Pancreas (tissue), 10 donors: Measurements from ENCODE around the gene SGPP1. TPM values are rescaled to one million over a fixed set of nuclear protein-coding genes. Genes with fewer than 3 reads are reported as not detected.

ENCODE experiments used
- ATAC-seq, 4 donors: fragments of 200-7000 bp; cut with Tn5 transposase; one replicate each; pipeline versions ENCODE4 v1.8.0 to v1.9.1; 2020; ENCODE audit warnings: mild to moderate bottlenecking in 4 of 4, moderate library complexity in 4 of 4
- DNase-seq, 6 donors: peaks; one replicate each; pipeline ENCODE4 v3.0.0-alpha.2; 2020
- FAIRE-seq: peaks from 2 replicates; lab custom pipeline; 2012; peaks lifted over from hg19 to GRCh38; lab: Jason Lieb, UNC
- H3K27ac ChIP-seq, 4 donors: fragments of 200-600 bp; sonication (generic); 1 replicate in 3 of 4; 2 replicates in 1 of 4; pipeline versions ENCODE4 v1.5.0 to v1.8.0; 2020
- H3K27me3 ChIP-seq, 4 donors: fragments of 200-600 bp; one replicate each; pipeline ENCODE4 v1.8.0; 2021
- H3K36me3 ChIP-seq, 3 donors: fragments of 200-600 bp; sonication (generic) in 1 of 3; one replicate each; pipeline versions ENCODE4 v1.5.0 to v1.8.0; 2020 to 2021
- H3K4me1 ChIP-seq, 3 donors: fragments of 200-600 bp; one replicate each; pipeline ENCODE4 v1.8.0; 2021
- H3K4me3 ChIP-seq, 4 donors: fragments of 200-600 bp; sonication (generic) in 2 of 4; one replicate each; pipeline versions ENCODE4 v1.5.0 to v1.8.0; 2020 to 2021
- H3K9me3 ChIP-seq, 4 donors: fragments of 200-600 bp; one replicate each; pipeline ENCODE4 v1.8.0; 2021
- WGBS, 2 donors: extraction: QIAGEN DNeasy Blood & Tissue Kit; methylation state at CpG; one replicate each; pipeline ENCODE4 v1.1.7; 2013; 5-methylcytosine and 5-hydroxymethylcytosine counted together
- intact Hi-C, 3 donors: fragments of 100-400 bp; cut with DNase I; formaldehyde crosslinking; loops; one replicate each; pipeline versions ENCODE4 v1.11.1 to v1.14.2; 2022
- polyA plus RNA-seq, 2 donors: library from polyadenylated mRNA; stranded (reverse); fragments of 200-250 nt; gene quantifications; one replicate each; pipeline ENCODE4 v1.2.3, GENCODE V29; 2013
- total RNA-seq, 6 donors: library from RNA; stranded (reverse); fragmentation: NEBNext Ultra II Directional in 4 of 6; extraction: Animal tissue kit (Norgen Biotek cat#: 25700) in 4 of 6; gene quantifications; one replicate each; pipeline versions ENCODE4 v1.2.1 to v1.2.4, GENCODE V29; 2021 to 2023
- TF ChIP-seq, protein P1 (sequence below), 4 donors: fragments of 200-600 bp; sonication (generic) in 3 of 4; IDR thresholded peaks; one replicate each; pipeline versions ENCODE4 v1.5.0 to v1.8.0; 2021; ENCODE audit warnings: antibody characterized with exemption in 4 of 4
- donor health status: healthy with polysubstance abuse.
- donor health status: DM: no; HTN: no; CAD: no; lungs with moderate emphysema.
- donor health status: DM: no; HTN: no; CAD: no.
- donor health status: control.
- donor health status: control.
- donor health status: Bipolar disorder and iron deficiency.
- donor health status: DM: yes; HTN: yes; CAD: no.
- donor health status: DM: no; HTN: no; CAD: no.
- donor health status: DM: no; HTN: no; CAD: no.
- donor health status: DM: yes; HTN: yes; CAD: no.

The SGPP1 gene
- total and polyA plus RNA-seq, 8 donors: 5.7 to 14.3 (median 10.9) TPM

GRCh38 chr14:63766611-63767010 is 38.7 kb upstream of the SGPP1 start:
- intact Hi-C loops: no loop called here
- Histone ChIP-seq H3K27ac (no peak overlapping the region), H3K27me3 (no peaks in the 10 kb centered on the region), H3K4me1 (no peaks in the 10 kb centered on the region), H3K36me3 (no peaks in the 10 kb centered on the region), H3K4me3 (no peak overlapping the region), H3K9me3 (no peaks in the 10 kb centered on the region)
- FAIRE-seq (no peak), DNase-seq (no peak), ATAC-seq (no peak)
- TF ChIP-seq, protein P1, sequence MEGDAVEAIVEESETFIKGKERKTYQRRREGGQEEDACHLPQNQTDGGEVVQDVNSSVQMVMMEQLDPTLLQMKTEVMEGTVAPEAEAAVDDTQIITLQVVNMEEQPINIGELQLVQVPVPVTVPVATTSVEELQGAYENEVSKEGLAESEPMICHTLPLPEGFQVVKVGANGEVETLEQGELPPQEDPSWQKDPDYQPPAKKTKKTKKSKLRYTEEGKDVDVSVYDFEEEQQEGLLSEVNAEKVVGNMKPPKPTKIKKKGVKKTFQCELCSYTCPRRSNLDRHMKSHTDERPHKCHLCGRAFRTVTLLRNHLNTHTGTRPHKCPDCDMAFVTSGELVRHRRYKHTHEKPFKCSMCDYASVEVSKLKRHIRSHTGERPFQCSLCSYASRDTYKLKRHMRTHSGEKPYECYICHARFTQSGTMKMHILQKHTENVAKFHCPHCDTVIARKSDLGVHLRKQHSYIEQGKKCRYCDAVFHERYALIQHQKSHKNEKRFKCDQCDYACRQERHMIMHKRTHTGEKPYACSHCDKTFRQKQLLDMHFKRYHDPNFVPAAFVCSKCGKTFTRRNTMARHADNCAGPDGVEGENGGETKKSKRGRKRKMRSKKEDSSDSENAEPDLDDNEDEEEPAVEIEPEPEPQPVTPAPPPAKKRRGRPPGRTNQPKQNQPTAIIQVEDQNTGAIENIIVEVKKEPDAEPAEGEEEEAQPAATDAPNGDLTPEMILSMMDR (IDR thresholded peaks at IDR 0.05): no peak
- WGBS, 2 donors: 53 to 60% methylated on average over 3 of the region's 3 CpGs

- Histone ChIP-seq H3K4me1 (no peaks in the 10 kb centered on the region), H3K9me3 (no peaks in the 10 kb centered on the region), H3K4me3 (no peak overlapping the region), H3K27me3 (no peaks in the 10 kb centered on the region), H3K36me3 (no peaks in the 10 kb centered on the region), H3K27ac (no peak overlapping the region)
- no peak for ATAC-seq
- TF ChIP-seq, protein P1 (IDR thresholded peaks at IDR 0.05): no peak
- intact Hi-C loops: no loop called here
- no peak for FAIRE-seq
- DNase-seq: no peak
- 89 to 97% methylated on average over 6 of the region's 6 CpGs for WGBS, 2 donors
These were observed 36.8 kb upstream of the SGPP1 start for GRCh38 chr14:63764620-63765139.

- Histone ChIP-seq H3K4me3 (no peak overlapping the region), H3K36me3 (no peaks in the 10 kb centered on the region), H3K4me1 (no peaks in the 10 kb centered on the region), H3K27ac (no peak overlapping the region), H3K9me3 (no peaks in the 10 kb centered on the region), H3K27me3 (no peaks in the 10 kb centered on the region)
- 74 to 82% methylated on average over 5 of the region's 5 CpGs for WGBS, 2 donors
- FAIRE-seq: no peak
- no peak for ATAC-seq
- DNase-seq: no peak
- intact Hi-C loops: no loop called here
- TF ChIP-seq, protein P1 (IDR thresholded peaks at IDR 0.05): no peak
These were observed 36.2 kb upstream of the SGPP1 start for GRCh38 chr14:63764103-63764502.

GRCh38 chr14:63761351-63762117 is 33.7 kb upstream of the SGPP1 start:
- intact Hi-C loops: no loop called here
- WGBS, 2 donors: 82 to 84% methylated on average over 26 of the region's 26 CpGs
- H3K4me3 ChIP-seq: no peak overlapping the region
- no peaks in the 10 kb centered on the region for H3K36me3 ChIP-seq
- no peak for ATAC-seq
- TF ChIP-seq, protein P1 (IDR thresholded peaks at IDR 0.05): no peak
- FAIRE-seq: no peak
- no peak for DNase-seq
- H3K4me1 ChIP-seq: no peaks in the 10 kb centered on the region
- H3K27me3 ChIP-seq: no peaks in the 10 kb centered on the region
- no peaks in the 10 kb centered on the region for H3K9me3 ChIP-seq
- H3K27ac ChIP-seq: no peak overlapping the region

DNA sequence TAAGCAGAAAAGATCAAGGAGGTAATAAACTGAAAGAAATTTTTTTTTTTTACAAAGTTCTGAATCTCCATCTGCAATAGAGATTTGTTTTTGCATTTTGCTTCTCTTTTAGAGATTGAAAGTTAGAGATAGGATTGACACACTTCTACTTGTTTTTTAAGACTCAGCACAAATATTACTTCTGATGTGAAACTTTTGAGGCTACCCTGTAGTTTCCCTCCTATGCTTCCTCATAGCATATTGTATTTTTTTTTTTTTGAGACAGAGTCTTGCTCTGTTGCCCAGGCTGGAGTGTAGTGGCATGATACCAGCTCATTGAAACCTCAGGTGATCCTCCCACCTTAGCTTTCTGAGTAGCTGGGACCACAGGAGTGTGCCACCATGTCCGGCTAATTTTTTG is 32.1 kb upstream of the SGPP1 start:
- 100% methylated on average over 1 of the region's 1 CpG for WGBS, 2 donors
- Histone ChIP-seq H3K27me3 (no peaks in the 10 kb centered on the region), H3K4me1 (no peaks in the 10 kb centered on the region), H3K36me3 (no peaks in the 10 kb centered on the region), H3K9me3 (no peaks in the 10 kb centered on the region), H3K4me3 (no peak overlapping the region), H3K27ac (peak overlapping the region in 1 of 4 donors; percentile 40)
- intact Hi-C loops: no loop called here
- TF ChIP-seq, protein P1 (IDR thresholded peaks at IDR 0.05): no peak
- ATAC-seq: peak in 1 of 4 donors; percentile 61
- no peak for DNase-seq
- no peak for FAIRE-seq
